Hepatocyte (in vitro differentiated cells): Measurements from ENCODE around the gene ATAD2B.

Experiments
- CTCF ChIP-seq: fragments of 200-600 bp; sonication (generic); IDR thresholded peaks from 2 replicates; pipeline ENCODE4 v1.5.1; 2016; ENCODE audit warnings: antibody characterized with exemption, mild to moderate bottlenecking; ENCODE audit not compliant: poor library complexity
- EZH2 ChIP-seq: fragments of 200-600 bp; sonication (generic); IDR thresholded peaks from 2 replicates; pipeline ENCODE4 v1.6.1; 2016; ENCODE audit warnings: antibody characterized with exemption, mild to moderate bottlenecking, borderline replicate concordance
- EZH2phosphoT487 ChIP-seq: fragments of 200-600 bp; sonication (generic); IDR thresholded peaks from one replicate; pipeline ENCODE4 v1.6.1; 2018; ENCODE audit warnings: antibody characterized with exemption, mild to moderate bottlenecking, low read depth, moderate library complexity; ENCODE audit not compliant: unreplicated experiment, severe bottlenecking

DNA sequence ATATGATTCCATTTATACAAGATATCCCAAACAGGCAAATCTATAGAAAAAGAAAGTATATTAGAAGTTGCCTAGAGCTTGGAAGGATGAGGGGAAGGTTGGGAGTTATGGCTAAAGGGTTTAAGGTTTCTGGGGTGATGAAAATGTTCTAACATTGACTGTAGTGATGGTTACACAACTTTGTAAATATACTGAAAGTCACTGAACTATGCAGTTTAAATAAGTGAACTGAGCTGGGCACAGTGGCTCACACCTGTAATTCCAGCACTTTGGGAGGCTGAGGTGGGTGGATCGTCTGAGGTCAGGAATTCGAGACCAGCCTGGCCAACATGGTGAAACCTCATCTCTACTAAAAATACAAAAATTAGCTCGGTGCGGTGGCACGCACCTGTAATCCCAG, 91.5 kb downstream of the ATAD2B start:
- no peak for TF ChIP-seq CTCF
- no peak for TF ChIP-seq EZH2phosphoT487
- TF ChIP-seq EZH2, result no peak
